ENCODE data around the gene API5.

Gene API5

GRCh38 chr11:43311791-43312607, at the start of gene API5:
TSS of gene API5 (plus strand) at chr11:43311996. CDS start at chr11:43312128, 132 bp downstream.
- TF ChIP-seq, protein P1, sequence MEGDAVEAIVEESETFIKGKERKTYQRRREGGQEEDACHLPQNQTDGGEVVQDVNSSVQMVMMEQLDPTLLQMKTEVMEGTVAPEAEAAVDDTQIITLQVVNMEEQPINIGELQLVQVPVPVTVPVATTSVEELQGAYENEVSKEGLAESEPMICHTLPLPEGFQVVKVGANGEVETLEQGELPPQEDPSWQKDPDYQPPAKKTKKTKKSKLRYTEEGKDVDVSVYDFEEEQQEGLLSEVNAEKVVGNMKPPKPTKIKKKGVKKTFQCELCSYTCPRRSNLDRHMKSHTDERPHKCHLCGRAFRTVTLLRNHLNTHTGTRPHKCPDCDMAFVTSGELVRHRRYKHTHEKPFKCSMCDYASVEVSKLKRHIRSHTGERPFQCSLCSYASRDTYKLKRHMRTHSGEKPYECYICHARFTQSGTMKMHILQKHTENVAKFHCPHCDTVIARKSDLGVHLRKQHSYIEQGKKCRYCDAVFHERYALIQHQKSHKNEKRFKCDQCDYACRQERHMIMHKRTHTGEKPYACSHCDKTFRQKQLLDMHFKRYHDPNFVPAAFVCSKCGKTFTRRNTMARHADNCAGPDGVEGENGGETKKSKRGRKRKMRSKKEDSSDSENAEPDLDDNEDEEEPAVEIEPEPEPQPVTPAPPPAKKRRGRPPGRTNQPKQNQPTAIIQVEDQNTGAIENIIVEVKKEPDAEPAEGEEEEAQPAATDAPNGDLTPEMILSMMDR (conservative IDR thresholded peaks at IDR 0.05; ENCODE audit: low read depth, low read length) = peak; percentile 83
- peak within 1 kb of the TSS; percentile 87 for H3K4me3 ChIP-seq (ENCODE audit: low read length)
- DNase-seq (ENCODE audit: low read depth) = peak; percentile 83

DNA sequence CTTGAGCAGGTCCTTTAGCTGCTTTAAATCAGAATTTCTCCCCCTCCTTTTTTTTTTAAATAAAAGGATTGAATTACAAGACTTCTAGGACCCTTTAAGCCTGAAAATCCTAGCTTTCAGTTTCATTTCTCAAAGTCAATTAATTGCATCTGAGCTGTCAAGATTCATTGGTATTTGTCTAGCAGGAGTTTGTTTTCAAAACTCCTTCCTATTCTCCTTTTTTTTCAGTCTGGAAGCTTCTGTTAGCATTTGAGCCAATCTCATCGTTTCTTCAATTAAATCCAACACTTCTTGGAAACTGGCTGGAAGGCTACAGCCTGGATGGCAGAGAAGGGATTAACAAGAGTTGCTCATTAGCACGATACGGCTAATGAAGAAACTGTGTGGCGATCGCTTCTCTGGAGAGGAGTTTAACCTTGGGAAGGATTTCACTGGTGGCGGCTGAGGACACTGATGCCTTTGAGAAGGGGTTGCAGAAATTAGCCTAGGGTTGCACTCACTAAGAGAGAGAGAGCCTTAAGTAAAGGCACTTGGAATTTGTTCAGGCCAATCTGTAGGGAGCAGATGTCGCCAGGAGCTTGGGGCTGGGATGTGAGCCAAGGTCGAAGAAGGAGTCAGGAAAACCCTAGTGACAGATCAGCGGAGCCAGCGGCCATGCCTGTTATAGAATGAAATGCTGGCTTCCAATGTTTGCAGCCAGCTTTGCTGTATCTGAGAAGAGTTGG, 43.8 kb upstream of the API5 start:
- DNase-seq (ENCODE audit: low read depth) = no peak
- H3K4me3 ChIP-seq (ENCODE audit: low read length) = no peak overlapping the region
- TF ChIP-seq, protein P1 (conservative IDR thresholded peaks at IDR 0.05; ENCODE audit: low read depth, low read length) = no peak

- TF ChIP-seq, protein P1 (conservative IDR thresholded peaks at IDR 0.05; ENCODE audit: low read depth, low read length) = no peak
- H3K4me3 ChIP-seq (ENCODE audit: low read length) = no peak overlapping the region
- no peak for DNase-seq (ENCODE audit: low read depth)
These were observed 43.0 kb upstream of the API5 start for GRCh38 chr11:43268786-43269185.

- TF ChIP-seq, protein P1 (conservative IDR thresholded peaks at IDR 0.05; ENCODE audit: low read depth, low read length) = no peak
- no peak overlapping the region for H3K4me3 ChIP-seq (ENCODE audit: low read length)
- no peak for DNase-seq (ENCODE audit: low read depth)
These were observed 42.4 kb upstream of the API5 start for GRCh38 chr11:43269254-43269918.

DNA sequence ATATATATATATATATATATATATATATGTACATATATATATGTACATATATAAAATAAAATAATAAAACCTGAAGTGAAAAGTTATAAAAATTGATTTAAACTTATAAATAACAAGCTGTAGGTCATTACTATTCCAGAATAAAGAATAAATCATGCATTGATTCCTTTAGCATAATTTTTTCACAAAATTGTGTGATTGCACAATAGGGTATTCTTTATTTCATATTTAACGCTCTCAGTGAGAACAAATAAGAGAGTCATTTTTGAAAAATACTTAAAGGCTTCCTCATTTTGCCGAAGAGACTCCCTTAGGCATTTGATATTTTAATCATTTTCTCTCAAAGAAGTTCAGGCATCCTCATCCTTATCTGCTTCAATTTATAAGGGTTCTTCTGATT, 41.3 kb upstream of the API5 start:
- H3K4me3 ChIP-seq (ENCODE audit: low read length) = no peak overlapping the region
- no peak for DNase-seq (ENCODE audit: low read depth)
- TF ChIP-seq, protein P1 (conservative IDR thresholded peaks at IDR 0.05; ENCODE audit: low read depth, low read length) = no peak

GRCh38 chr11:43278193-43278956, 33.4 kb upstream of the API5 start:
- H3K4me3 ChIP-seq (ENCODE audit: low read length) = no peak overlapping the region
- TF ChIP-seq, protein P1 (conservative IDR thresholded peaks at IDR 0.05; ENCODE audit: low read depth, low read length) = peak; percentile 48
- DNase-seq (ENCODE audit: low read depth) = no peak

Measured in retinal pigment epithelial cell (primary cell).